Stimulated activated naive CD8-positive, alpha-beta T cell treated with anti-CD3 and anti-CD28 coated beads, Interleukin-15, Interleukin-2, amounts not matched to agents 100 ng/mL and 50 ng/mL, for 24 hours (primary cell): ENCODE measurements around the gene NXPH2.
"Not testable (repeated sequence)": the region's sequence is repeated elsewhere in the genome, so short reads cannot be mapped to it uniquely, and the experiment has no call there.

Experiments used
- H3K27ac Mint-ChIP-seq: one replicate; pipeline ENCODE4 v1.8.0; 2021; ENCODE audit warnings: mild to moderate bottlenecking, mixed read lengths
- H3K27me3 Mint-ChIP-seq: one replicate; pipeline ENCODE4 v1.8.0; 2021; ENCODE audit warnings: mixed read lengths
- H3K36me3 Mint-ChIP-seq: one replicate; pipeline ENCODE4 v1.8.0; 2021; ENCODE audit warnings: low read depth, mixed read lengths
- H3K4me1 Mint-ChIP-seq: one replicate; pipeline ENCODE4 v1.8.0; 2021; ENCODE audit warnings: low read depth, mixed read lengths
- H3K4me3 Mint-ChIP-seq: one replicate; pipeline ENCODE4 v1.8.0; 2021; ENCODE audit warnings: mild to moderate bottlenecking, mixed read lengths
- H3K9me3 Mint-ChIP-seq: one replicate; pipeline ENCODE4 v1.8.0; 2021; ENCODE audit warnings: mixed read lengths

NXPH2 gene

GRCh38 chr2:138775736-138776135 is 4.5 kb downstream of the NXPH2 start:
- Mint-ChIP-seq H3K27me3 (peaks cover 34% of the 10 kb centered on the region), H3K36me3 (no peaks in the 10 kb centered on the region), H3K9me3 (no peaks in the 10 kb centered on the region), H3K4me3 (no peak overlapping the region), H3K27ac (no peak overlapping the region), H3K4me1 (peaks cover 10% of the 10 kb centered on the region)

GRCh38 chr2:138771534-138771933 is 8.7 kb downstream of the NXPH2 start:
- Mint-ChIP-seq H3K36me3 (no peaks in the 10 kb centered on the region), H3K4me1 (no peaks in the 10 kb centered on the region), H3K4me3 (no peak overlapping the region), H3K9me3 (no peaks in the 10 kb centered on the region), H3K27me3 (peaks cover 32% of the 10 kb centered on the region), H3K27ac (no peak overlapping the region)

GRCh38 chr2:138767101-138767500 is 13.1 kb downstream of the NXPH2 start:
- Mint-ChIP-seq H3K4me1 (no peaks in the 10 kb centered on the region), H3K27me3 (peaks cover 23% of the 10 kb centered on the region), H3K4me3 (no peak overlapping the region), H3K9me3 (no peaks in the 10 kb centered on the region), H3K27ac (no peak overlapping the region), H3K36me3 (no peaks in the 10 kb centered on the region)

GRCh38 chr2:138766464-138766863 is 13.7 kb downstream of the NXPH2 start:
- Mint-ChIP-seq H3K4me1 (no peaks in the 10 kb centered on the region), H3K27ac (no peak overlapping the region), H3K36me3 (no peaks in the 10 kb centered on the region), H3K27me3 (peaks cover 23% of the 10 kb centered on the region), H3K9me3 (no peaks in the 10 kb centered on the region), H3K4me3 (no peak overlapping the region)

- Mint-ChIP-seq H3K36me3 (no peaks in the 10 kb centered on the region), H3K27me3 (peaks cover 17% of the 10 kb centered on the region), H3K4me1 (no peaks in the 10 kb centered on the region), H3K4me3 (no peak overlapping the region), H3K9me3 (no peaks in the 10 kb centered on the region), H3K27ac (no peak overlapping the region)
These were observed 16.2 kb downstream of the NXPH2 start for GRCh38 chr2:138763971-138764370.

GRCh38 chr2:138762533-138762932 is 17.7 kb downstream of the NXPH2 start:
- Mint-ChIP-seq H3K4me3 (no peak overlapping the region), H3K27me3 (peaks cover 4% of the 10 kb centered on the region), H3K9me3 (no peaks in the 10 kb centered on the region), H3K4me1 (no peaks in the 10 kb centered on the region), H3K27ac (no peak overlapping the region), H3K36me3 (no peaks in the 10 kb centered on the region)

GRCh38 chr2:138760676-138761075 is 19.5 kb downstream of the NXPH2 start:
- H3K9me3 Mint-ChIP-seq, result no peaks in the 10 kb centered on the region
- no peak overlapping the region for H3K27ac Mint-ChIP-seq

GRCh38 chr2:138757384-138757783 is 22.8 kb downstream of the NXPH2 start:
- Mint-ChIP-seq H3K9me3 (no peaks in the 10 kb centered on the region), H3K4me3 (no peak overlapping the region), H3K36me3 (no peaks in the 10 kb centered on the region), H3K27ac (no peak overlapping the region), H3K4me1 (no peaks in the 10 kb centered on the region), H3K27me3 (no peaks in the 10 kb centered on the region)

More at GRCh38 chr2:138760676-138761075, 19.5 kb downstream of the NXPH2 start:
- H3K27me3 Mint-ChIP-seq, result peaks cover under 1% of the 10 kb centered on the region
- no peak overlapping the region for H3K4me3 Mint-ChIP-seq
- H3K36me3 Mint-ChIP-seq, result no peaks in the 10 kb centered on the region
- H3K4me1 Mint-ChIP-seq, result no peaks in the 10 kb centered on the region

- H3K36me3 Mint-ChIP-seq, result no peaks in the 10 kb centered on the region
- H3K27me3 Mint-ChIP-seq, result no peaks in the 10 kb centered on the region
- no peaks in the 10 kb centered on the region for H3K4me1 Mint-ChIP-seq
- no peak overlapping the region for H3K27ac Mint-ChIP-seq
- no peaks in the 10 kb centered on the region for H3K9me3 Mint-ChIP-seq
- no peak overlapping the region for H3K4me3 Mint-ChIP-seq
These were observed 27.8 kb downstream of the NXPH2 start for GRCh38 chr2:138752197-138752956.

- Mint-ChIP-seq H3K4me3 (no peak overlapping the region), H3K27me3 (no peaks in the 10 kb centered on the region), H3K36me3 (no peaks in the 10 kb centered on the region), H3K27ac (no peak overlapping the region), H3K4me1 (no peaks in the 10 kb centered on the region), H3K9me3 (no peaks in the 10 kb centered on the region)
These were observed 35.5 kb downstream of the NXPH2 start for GRCh38 chr2:138744713-138745112.

GRCh38 chr2:138742441-138743057 is 37.6 kb downstream of the NXPH2 start:
- Mint-ChIP-seq H3K36me3 (no peaks in the 10 kb centered on the region), H3K9me3 (no peaks in the 10 kb centered on the region), H3K4me3 (no peak overlapping the region), H3K27me3 (no peaks in the 10 kb centered on the region), H3K27ac (no peak overlapping the region), H3K4me1 (no peaks in the 10 kb centered on the region)

GRCh38 chr2:138741851-138742250 is 38.3 kb downstream of the NXPH2 start:
- Mint-ChIP-seq H3K4me1 (no peaks in the 10 kb centered on the region), H3K9me3 (peaks cover 7% of the 10 kb centered on the region), H3K27ac (no peak overlapping the region), H3K27me3 (no peaks in the 10 kb centered on the region), H3K36me3 (no peaks in the 10 kb centered on the region), H3K4me3 (no peak overlapping the region)

GRCh38 chr2:138737009-138737554 is 43.1 kb downstream of the NXPH2 start:
- not testable (repeated sequence) for H3K36me3 Mint-ChIP-seq, H3K27me3 Mint-ChIP-seq, H3K4me3 Mint-ChIP-seq, H3K27ac Mint-ChIP-seq, H3K4me1 Mint-ChIP-seq
- H3K9me3 Mint-ChIP-seq, result peaks cover 28% of the 10 kb centered on the region

- H3K27ac Mint-ChIP-seq, result no peak overlapping the region
- H3K4me3 Mint-ChIP-seq, result no peak overlapping the region
- H3K4me1 Mint-ChIP-seq, result no peaks in the 10 kb centered on the region
- H3K36me3 Mint-ChIP-seq, result no peaks in the 10 kb centered on the region
- no peaks in the 10 kb centered on the region for H3K27me3 Mint-ChIP-seq
- H3K9me3 Mint-ChIP-seq, result peaks cover 36% of the 10 kb centered on the region
These were observed 47.5 kb downstream of the NXPH2 start for GRCh38 chr2:138732651-138733050.

- Mint-ChIP-seq H3K4me3 (no peak overlapping the region), H3K27me3 (no peaks in the 10 kb centered on the region), H3K36me3 (no peaks in the 10 kb centered on the region), H3K27ac (no peak overlapping the region), H3K4me1 (no peaks in the 10 kb centered on the region), H3K9me3 (peaks cover 23% of the 10 kb centered on the region)
These were observed 49.6 kb downstream of the NXPH2 start for GRCh38 chr2:138730497-138731030.
